Non-pigmented ciliary epithelial cell (primary cell): Measurements from ENCODE around the gene IGSF3.
"Not testable (repeated sequence)": the region's sequence is repeated elsewhere in the genome, so short reads cannot be mapped to it uniquely, and the experiment has no call there.

ENCODE experiments used
- DNase-seq: peaks from one replicate; pipeline ENCODE4 v3.0.0-alpha.2; 2010; ENCODE audit warnings: low read depth

The IGSF3 gene

DNA sequence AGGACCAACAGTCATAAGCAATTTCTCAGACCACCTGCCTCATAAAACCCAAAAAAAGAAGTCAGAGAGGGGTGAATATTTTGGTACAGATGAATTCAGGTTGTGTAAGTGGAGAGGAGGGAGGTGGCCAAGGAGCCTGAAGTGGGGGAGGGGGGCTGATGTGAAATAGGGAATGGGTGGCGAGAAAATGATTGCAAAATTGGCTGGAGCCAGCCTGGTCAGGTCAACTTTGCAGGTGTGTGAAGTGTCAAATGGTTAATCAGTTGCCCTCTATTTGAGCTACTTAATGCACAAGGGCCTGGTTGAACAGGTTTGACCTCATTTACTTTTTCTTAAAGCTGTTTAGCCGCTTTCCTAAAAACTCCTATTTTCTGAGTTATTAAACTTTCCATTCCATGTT, 38.1 kb downstream of the IGSF3 start:
- not testable (repeated sequence) for DNase-seq

DNA sequence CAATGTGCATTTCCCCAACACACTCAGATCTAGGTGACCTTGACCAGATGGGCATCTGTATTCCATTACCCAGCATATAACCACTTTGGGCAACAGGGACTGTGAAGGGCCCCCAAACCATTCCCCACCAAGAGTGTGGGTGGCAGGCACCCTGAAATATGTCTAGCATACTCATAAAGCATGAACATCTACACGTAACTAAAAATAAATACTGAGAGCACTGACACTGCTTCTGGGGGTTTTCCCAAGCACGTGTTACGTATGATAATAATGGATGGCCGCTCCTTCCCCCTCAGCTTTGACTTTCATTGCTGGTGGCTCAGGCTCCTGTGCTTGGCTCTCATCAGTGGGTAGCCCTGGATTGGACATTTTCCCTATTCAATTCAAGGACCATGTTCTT, 39.1 kb downstream of the IGSF3 start:
- no peak for DNase-seq

DNA sequence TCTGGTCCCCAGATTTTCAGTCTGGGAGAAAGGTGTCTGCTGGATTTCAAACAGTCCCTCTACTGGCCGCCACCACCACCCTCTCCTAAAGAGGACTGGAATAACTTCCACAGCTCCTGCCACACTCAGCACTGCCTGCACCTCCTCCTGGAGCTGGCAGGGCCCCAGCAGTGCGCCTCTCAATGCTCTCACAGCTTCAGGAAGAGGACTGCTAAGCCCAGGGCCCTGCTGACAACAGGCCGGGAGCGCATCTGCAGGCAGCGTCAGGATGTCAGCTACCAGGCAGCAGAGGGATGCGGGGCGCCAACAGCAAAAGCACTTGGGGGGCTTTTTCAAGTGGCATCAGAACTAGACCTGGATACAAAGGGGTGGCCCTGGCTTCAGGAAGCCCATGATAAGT, 40.2 kb downstream of the IGSF3 start:
- not testable (repeated sequence) for DNase-seq

DNA sequence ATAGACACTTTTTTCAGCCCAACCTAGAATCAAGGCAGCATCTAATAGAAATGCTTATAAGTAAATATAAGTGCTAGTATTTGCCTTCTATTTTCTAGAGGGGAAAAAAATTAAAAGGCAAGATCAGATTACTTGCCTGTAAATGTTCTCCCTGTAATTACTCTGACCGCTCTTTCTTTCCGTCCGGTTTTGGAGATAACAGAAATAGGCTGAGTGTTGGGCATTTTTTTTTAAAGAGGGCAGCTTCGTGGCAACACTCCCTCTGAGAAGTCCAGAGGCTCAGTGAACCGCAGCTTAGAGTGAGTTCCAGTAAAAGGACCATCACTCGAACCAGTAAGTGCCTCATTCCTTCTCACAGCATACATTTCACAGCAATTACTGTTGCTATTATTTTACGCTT, 40.6 kb downstream of the IGSF3 start:
- DNase-seq = not testable (repeated sequence)

DNA sequence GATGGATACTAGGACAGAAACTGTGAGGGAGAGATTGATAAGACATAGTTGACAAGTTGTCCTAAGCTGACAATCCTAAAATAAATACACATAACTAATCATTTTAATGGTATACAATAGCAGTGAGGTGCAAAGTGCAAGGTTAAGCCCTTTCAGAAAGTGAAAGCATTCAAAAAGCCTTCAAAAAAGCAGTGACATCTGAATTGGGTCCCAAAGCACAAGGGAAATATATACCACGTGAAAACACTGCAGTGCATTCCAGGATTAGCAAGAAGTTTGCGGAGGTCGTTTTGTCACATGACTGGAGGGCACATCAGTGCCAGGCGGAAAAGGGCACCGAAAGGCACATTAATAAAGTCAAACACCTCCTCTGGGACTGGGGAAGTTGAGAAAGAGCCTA, 42.4 kb downstream of the IGSF3 start:
- DNase-seq = not testable (repeated sequence)

DNA sequence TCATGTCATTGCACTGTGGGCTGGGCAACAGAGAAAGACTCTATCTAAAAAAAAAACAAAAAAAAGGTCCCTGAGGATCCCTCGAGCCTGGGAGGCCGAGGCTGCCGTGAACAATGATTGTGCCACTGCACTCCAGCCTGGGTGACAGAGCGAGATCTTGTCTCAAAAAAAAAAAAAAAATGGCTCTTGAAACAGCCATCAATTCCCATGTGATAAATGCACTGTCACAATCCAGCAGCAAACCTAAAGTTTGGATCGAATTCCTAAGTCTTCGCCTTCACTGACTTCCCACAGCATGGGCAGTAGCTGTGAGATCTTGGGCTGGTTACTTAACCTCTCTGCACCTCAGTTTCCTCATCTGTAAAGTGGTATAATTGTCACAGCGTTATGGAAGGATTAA, 43.5 kb downstream of the IGSF3 start:
- DNase-seq = no peak

DNA sequence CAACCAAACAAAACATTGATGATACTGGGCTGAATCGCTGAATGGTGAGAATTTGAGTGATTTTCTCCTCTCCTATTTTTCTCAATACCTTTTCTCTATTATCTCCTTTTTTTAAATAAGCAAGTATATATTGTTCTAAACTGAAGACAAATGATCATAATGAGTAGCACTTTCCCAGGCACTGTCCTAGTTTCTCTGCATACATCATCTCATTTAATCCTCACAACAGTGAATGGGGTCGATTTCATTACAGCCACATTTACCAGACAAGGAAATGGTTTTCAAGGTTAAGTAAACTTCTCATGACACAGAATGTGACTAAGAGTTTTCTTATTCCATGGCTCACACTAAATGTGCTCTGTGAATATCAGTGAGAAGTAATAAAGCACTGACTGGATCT, 45.0 kb downstream of the IGSF3 start:
- DNase-seq = not testable (repeated sequence)

DNA sequence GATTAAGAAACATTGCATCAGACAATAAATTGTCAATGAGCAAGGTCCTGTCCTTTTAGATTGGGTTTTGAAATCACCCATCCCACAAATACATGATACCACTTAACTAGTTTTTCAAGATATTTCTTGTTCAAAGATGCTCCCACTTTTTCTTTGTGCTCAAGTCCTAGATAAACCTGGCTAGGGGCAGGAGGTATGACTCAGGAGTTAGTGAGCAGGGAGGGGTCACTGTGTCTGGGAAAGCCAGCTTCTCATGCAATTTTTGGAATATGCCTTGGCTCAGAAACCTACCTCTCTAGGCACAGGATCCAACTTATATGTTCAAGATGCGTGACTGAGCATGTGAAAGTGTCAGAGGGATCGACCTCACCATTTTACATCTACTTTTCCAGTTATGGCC, 45.8 kb downstream of the IGSF3 start:
- DNase-seq = not testable (repeated sequence)

DNA sequence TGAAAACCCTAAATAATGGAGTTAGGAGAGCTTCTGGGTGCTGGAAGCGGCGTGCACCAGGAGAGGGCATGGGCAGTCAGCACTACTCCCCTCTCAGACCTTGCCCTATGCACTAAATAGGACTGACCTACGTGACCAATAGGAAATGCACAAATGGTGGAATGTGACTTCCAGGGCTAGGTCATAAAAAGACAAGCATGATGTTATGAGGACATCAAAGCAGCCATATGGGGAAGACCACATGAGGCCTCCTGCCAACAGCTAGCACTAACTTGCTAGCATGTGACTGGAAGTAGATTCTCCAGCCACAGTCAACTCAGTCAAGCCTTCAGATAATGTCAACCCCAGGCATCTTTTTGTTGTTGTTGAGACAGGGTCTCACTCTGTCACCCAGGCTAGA, 47.1 kb downstream of the IGSF3 start:
- not testable (repeated sequence) for DNase-seq

DNA sequence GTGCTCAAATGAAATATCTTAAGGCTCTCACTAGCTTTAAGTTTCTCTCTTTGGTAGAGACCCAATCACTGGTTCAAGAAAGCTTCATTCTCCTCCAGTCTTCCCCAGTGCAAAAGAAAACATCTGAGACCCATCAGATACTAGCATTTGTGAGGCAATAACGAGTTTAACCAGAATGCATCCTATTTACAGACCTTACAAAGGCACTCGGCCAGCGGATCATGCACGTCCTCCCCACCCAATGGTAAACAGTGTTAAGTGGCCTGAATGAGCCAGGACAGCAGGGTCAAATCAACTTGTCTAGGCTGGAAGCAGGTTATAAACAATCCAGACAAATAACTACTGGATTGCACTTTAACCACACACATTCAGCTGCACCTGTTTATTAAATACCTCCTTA, 48.4 kb downstream of the IGSF3 start:
- DNase-seq = not testable (repeated sequence)

DNA sequence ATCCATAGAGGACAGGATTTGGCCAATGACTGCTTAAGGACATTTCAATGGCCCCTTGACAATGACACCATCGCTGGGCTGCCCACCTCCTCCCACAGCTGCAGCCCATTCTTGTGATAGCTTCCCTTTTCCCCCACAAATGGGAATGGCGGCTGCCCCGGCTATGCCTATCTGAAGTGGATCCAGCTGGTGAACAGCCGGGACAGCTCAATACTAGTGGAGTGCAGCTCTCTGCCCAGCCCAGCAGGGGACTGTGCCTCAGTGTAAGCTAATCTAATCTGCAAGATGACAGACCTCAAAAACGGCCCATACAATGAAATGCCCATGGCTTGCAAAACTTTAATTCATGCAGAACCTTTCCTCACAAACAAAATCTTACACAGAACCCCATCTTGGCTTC, 49.7 kb downstream of the IGSF3 start:
- not testable (repeated sequence) for DNase-seq

DNA sequence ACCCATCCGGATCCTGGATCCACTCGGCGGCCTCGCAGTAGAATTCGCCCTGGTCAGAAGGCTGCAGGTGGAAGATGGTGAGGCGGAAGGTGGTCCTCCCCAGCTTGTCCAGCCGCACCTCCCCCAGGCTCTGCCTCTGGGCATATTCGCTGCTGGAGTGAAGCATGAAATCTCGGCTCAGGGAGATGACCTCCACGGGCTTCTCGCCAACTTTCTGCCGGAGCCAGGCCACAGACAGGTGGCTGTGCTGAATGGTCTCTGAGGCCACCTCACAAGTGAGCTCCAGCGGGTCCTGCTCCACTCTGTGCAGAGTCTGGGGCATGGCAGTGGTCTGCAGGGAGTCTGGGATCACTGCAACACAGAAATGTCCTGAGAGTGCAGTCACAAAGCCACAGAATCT, 53.7 kb downstream of the IGSF3 start:
- DNase-seq = not testable (repeated sequence)

DNA sequence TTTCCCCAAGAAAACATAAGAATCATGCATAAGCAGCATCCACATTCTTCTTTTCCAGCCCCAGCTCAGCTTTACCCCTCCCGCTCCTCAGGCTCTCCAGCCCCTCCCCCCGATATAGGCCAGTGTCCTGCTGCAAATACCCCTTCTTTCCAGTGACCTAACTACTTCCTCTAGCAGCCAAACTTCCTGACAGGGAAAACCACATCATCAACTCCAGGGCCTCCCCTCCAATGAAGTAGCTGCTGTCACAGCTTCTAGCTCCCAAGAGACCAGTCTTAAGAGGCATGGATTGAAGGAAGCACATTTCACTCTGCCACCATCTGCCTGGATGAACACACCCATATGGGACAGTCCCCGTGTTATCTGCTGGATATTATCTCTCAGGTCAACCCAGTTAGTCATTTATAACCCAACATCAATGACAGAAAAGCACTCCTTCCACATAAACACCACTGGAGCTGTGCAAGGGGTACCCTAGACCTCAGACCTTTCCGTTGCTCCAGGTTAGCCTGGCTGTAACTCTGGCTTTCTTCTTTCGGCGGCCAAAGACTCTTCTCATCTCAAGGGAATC, 57.6 kb downstream of the IGSF3 start:
- not testable (repeated sequence) for DNase-seq

DNA sequence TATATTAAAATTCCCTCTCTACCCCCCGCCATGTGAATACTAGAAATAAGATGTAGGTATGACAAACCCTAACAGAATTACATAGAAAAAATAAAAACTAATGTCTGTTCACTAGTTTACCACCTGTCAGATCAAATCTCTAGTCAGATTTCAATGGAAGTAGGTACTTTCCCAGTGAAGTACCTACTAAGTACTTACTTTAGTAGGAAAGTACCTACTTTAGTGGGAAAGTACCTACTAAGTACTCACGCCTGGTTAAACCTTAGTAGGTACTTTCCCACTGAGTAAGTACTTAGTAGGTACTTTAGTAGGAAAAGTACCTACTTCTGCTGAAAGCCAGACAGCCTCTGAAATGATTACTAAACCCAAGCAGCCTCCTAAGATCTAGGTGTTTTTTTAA, 58.7 kb downstream of the IGSF3 start:
- DNase-seq = not testable (repeated sequence)

DNA sequence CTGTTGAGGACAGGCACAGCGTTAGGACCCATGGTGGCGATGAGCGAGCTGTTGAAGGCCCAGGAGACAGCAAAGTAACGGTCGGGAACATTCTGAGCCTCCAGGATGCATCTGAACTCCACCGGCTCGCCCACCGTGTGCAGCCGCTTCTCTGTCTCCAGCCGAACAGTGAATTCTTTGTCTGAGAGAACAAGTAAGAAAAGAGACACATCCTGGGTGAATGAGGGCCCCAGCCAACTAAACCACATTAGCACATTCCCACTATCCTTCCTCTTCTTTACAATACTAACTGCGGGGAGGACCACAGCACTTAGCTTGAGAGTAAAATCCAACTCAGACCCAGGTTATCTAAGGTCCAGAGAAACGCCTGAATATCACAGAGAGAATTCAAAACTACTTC, 59.4 kb downstream of the IGSF3 start:
- DNase-seq = not testable (repeated sequence)

DNA sequence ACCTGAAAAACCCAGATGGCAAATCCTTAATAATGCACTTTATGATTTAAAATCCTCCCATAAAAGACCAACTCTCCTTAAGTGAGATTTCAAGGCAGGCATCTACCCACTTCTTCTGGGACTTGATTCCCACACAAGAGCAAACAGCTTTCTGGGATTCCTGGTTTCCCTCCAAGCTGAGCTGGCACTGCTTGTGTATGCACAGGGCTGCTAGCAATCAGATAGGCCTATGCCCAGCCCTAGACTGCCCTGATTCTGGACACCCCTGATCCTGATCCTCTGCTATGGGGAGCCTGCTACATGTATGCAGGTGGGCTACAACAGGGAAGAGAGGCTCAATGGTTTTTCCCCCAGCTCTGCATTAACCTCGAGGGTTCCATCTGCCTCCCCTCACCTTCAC, 60.1 kb downstream of the IGSF3 start:
- not testable (repeated sequence) for DNase-seq

DNA sequence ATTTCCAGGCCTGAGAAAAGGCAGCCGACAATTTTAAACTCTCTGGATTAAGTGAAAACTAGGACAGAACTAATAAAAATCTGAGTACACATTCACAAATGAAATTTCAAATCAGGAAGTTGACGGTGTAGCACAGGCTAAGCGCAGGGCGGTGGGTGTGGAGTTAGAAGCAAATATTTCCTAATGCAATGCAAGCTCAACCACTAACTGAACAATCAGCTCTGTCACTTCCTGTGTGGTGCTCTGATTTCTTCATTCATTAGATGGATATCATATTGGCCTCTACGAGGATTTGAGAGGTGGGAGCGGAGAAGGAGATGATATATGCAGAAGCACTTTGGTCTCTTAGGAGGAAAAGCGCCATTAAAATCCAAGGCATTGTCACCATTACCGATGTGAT, 61.5 kb downstream of the IGSF3 start:
- DNase-seq = not testable (repeated sequence)

DNA sequence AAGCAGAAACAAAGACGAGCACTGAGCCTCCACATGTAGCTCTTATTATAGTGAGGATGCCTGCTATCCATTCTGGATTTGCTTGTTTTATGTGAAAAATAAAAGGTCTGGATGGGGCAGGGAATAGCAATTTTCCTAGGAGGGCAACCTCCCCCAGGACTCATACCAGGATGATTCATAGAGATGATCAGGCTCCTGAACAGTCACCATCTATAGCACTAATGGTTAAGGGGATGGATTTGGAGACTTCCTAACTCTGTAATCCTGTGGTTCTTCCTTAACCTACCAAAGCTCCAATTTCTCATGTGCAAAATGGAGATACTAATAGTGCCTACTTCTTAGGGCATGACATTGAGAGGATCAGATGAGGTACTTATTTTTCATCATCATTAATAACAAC, 62.2 kb downstream of the IGSF3 start:
- no peak for DNase-seq

DNA sequence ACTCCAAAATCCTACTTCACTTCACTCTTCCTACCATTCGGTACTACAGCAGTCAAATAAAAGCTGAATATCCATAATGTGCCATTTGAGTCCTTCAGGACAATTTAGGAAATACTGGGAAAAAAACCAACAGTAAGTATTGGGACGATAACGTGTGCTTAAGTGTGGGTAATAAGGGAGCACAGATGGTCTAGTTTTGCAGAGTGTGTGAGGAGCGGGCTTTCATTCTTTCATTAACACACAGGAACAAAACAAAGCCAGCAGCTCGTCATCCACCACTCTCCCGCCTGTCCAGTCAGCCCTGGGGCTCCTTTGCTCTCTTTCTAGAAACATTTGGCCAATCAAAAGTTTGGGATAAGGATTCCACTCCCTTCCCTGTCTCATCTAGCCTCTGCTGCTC, 63.1 kb downstream of the IGSF3 start:
- DNase-seq = not testable (repeated sequence)

DNA sequence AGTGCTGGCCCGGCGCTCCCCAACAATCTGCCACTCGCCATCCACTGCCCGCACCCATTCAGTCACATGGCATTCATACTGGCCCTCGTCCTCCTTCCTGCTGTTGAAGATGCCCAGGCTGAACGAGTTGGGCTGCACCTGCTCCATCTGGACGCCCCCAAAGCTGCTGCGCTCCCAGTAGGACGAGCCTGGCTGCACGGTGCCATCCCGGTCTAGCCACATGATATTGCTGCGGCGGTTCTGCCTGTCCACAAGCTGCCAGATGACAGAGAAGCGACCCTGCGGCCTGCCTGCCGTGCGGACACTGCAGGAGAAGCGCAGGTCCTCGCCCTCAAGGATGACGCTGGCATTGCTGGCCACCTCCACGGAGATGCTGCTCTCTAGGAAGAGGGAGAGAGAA, 63.9 kb downstream of the IGSF3 start:
- not testable (repeated sequence) for DNase-seq

DNA sequence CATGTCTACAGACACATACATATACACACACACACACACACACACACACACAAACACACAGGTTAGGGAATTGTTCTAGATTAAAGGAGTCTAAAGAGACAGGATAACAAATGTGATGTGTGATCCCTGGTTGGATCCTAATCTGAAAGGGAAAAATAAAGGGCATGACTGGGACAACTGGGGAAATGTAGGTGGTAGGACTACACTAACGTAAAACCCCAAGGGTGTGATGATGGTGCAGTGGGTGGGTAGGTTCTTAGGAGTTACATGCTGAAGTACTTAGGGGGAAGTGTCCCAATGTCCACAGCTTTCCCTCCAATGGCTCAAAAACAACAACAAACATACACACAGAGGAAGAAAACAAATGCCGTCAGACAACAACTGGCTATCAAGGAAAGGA, 68.2 kb downstream of the IGSF3 start:
- DNase-seq = not testable (repeated sequence)

DNA sequence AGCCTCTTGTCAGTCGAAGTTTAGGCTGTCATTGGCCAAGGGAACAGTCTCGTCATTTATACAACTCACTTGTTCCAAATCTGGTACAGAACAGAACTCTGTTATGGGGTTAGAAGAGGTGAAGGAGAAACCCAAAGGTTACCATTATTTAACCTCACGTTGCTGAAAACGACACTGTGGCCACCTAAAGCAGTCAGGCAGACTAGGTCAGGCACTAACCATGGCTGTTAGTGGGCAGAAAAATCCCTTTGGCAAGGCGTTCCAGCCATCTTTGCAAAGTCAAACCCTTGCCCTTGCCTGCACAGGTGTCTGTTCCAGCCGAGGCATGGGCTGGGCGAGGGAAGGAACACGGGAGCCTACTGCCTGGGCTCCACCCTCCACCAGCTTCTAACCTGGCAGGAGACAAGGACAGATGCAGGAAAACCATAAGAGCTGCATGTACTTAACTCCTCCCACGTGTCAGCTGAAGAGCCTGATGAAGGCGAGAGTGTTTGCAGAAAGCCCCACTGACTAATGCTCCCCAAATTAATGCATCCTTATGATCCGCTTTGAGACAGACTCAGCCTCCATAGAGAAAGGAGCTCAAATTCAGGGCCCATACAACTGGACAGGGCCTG, 69.0 kb downstream of the IGSF3 start:
- DNase-seq = not testable (repeated sequence)

DNA sequence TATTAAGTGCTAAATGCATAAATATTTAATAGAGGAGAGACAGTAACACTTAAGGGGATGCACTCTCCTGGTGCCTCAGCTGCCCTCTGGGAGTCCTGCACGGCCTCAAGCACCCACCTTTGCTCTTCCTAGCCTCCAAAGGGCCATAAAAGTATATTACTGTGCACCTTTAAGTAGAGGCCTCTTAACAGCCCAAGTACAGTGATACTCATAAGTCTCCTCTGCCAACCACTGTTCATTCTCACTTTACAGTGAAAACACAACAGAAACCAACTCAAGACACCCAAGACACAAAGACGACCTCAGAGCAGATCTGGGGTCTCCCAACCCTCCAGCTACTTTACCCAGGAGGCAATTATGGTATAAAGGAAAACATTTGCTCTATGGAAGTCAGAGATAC, 70.1 kb downstream of the IGSF3 start:
- DNase-seq = not testable (repeated sequence)

DNA sequence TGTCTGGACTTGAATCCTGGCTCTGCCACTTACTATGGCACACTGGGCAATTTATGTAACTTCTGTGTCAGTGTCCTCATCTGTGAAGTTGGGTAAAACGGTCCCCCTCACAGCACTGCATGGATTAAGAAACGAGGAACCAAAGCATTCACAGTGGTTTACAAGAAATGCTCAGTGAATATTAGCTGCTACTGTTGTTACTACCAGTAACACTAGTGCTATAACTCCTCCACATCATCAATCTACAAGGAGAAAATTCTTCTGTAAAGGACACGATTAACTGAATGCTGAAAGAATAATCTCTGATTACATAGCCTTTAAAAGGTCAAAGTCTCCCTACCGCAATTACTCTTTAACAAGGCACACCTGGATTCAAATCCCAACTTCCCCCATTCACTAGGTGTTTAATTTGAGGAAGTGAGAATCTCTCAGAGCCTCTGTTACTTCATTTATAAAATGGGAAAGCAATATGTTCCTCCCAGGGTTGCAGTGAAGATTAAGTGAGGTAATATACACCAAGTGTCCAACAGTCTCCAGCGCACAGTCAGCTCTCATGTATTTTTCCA, 70.7 kb downstream of the IGSF3 start:
- not testable (repeated sequence) for DNase-seq
